ENCODE results near the gene PRUNE2. TPM values are rescaled to one million over a fixed set of nuclear protein-coding genes. Genes with fewer than 3 reads are reported as not detected.

The PRUNE2 gene
- total RNA-seq, 1 donor from 2014 or later = 8.7 TPM

GRCh38 chr9:76570826-76571225 is 335.1 kb downstream of the PRUNE2 start:
- H3K79me2 ChIP-seq (ENCODE audit: insufficient read depth, low read length) = no peaks in the 10 kb centered on the region
- no peak overlapping the region for H3K27ac ChIP-seq (ENCODE audit: low read depth, low read length)
- no peak overlapping the region for H3K4me2 ChIP-seq (ENCODE audit: low read length)
- H4K20me1 ChIP-seq (ENCODE audit: insufficient read depth, low read length) = no peaks in the 10 kb centered on the region
- H3K36me3 ChIP-seq (ENCODE audit: insufficient read depth, low read length) = no peaks in the 10 kb centered on the region
- no peaks in the 10 kb centered on the region for H3K36me3 Mint-ChIP-seq (ENCODE audit: low read depth, unreplicated experiment)
- H3K9me3 ChIP-seq (ENCODE audit: insufficient read depth, low read depth, low read length) = peaks cover 6% of the 10 kb centered on the region
- no peak overlapping the region for H3K4me3 Mint-ChIP-seq (ENCODE audit: unreplicated experiment)
- H2AFZ ChIP-seq (ENCODE audit: low read depth, low read length) = no peak overlapping the region
- peaks cover 8% of the 10 kb centered on the region for H3K9me3 Mint-ChIP-seq (ENCODE audit: unreplicated experiment)
- H3K4me3 ChIP-seq (ENCODE audit: insufficient read depth, low read depth, low read length) = no peak overlapping the region
- H3K9ac ChIP-seq (ENCODE audit: low read length) = no peak overlapping the region
- H3K4me1 Mint-ChIP-seq (ENCODE audit: low read depth, unreplicated experiment) = peaks cover 11% of the 10 kb centered on the region
- no peak for FAIRE-seq
- H3K27me3 ChIP-seq (ENCODE audit: insufficient read depth, low read length) = no peaks in the 10 kb centered on the region
- no peaks in the 10 kb centered on the region for H3K27me3 Mint-ChIP-seq (ENCODE audit: low read depth, unreplicated experiment)
- TF ChIP-seq EZH2 (IDR thresholded peaks at IDR 0.05; ENCODE audit: insufficient read depth, low read length) = no peak
- no peak for TF ChIP-seq CTCF (IDR thresholded peaks at IDR 0.05; ENCODE audit: insufficient read depth, low read depth, low read length)
- peaks cover 8% of the 10 kb centered on the region for H3K4me1 ChIP-seq (ENCODE audit: insufficient read depth, low read length)
- no peak for DNase-seq (ENCODE audit: low read depth)
- no peak overlapping the region for H3K27ac Mint-ChIP-seq (ENCODE audit: unreplicated experiment)

- no peaks in the 10 kb centered on the region for H3K27me3 Mint-ChIP-seq (ENCODE audit: low read depth, unreplicated experiment)
- no peak for DNase-seq (ENCODE audit: low read depth)
- no peak for FAIRE-seq
- Histone ChIP-seq H3K27me3 (ENCODE audit: insufficient read depth, low read length) (no peaks in the 10 kb centered on the region), H3K79me2 (ENCODE audit: insufficient read depth, low read length) (no peaks in the 10 kb centered on the region), H3K27ac (ENCODE audit: low read depth, low read length) (no peak overlapping the region), H3K9ac (ENCODE audit: low read length) (no peak overlapping the region), H3K36me3 (ENCODE audit: insufficient read depth, low read length) (no peaks in the 10 kb centered on the region), H3K4me3 (ENCODE audit: insufficient read depth, low read depth, low read length) (no peak overlapping the region), H3K4me2 (ENCODE audit: low read length) (no peak overlapping the region), H4K20me1 (ENCODE audit: insufficient read depth, low read length) (no peaks in the 10 kb centered on the region), H3K9me3 (ENCODE audit: insufficient read depth, low read depth, low read length) (peaks cover 6% of the 10 kb centered on the region), H3K4me1 (ENCODE audit: insufficient read depth, low read length) (peaks cover 5% of the 10 kb centered on the region), H2AFZ (ENCODE audit: low read depth, low read length) (no peak overlapping the region)
- H3K36me3 Mint-ChIP-seq (ENCODE audit: low read depth, unreplicated experiment) = no peaks in the 10 kb centered on the region
- peaks cover 12% of the 10 kb centered on the region for H3K4me1 Mint-ChIP-seq (ENCODE audit: low read depth, unreplicated experiment)
- H3K4me3 Mint-ChIP-seq (ENCODE audit: unreplicated experiment) = no peak overlapping the region
- TF ChIP-seq EZH2 (IDR thresholded peaks at IDR 0.05; ENCODE audit: insufficient read depth, low read length) = no peak
- TF ChIP-seq CTCF (IDR thresholded peaks at IDR 0.05; ENCODE audit: insufficient read depth, low read depth, low read length) = no peak
- no peak overlapping the region for H3K27ac Mint-ChIP-seq (ENCODE audit: unreplicated experiment)
- peaks cover 8% of the 10 kb centered on the region for H3K9me3 Mint-ChIP-seq (ENCODE audit: unreplicated experiment)
Observed at GRCh38 chr9:76567086-76567485, 338.8 kb downstream of the PRUNE2 start.

GRCh38 chr9:76564297-76564696 is 341.6 kb downstream of the PRUNE2 start:
- Histone ChIP-seq H3K9me3 (ENCODE audit: insufficient read depth, low read depth, low read length) (no peaks in the 10 kb centered on the region), H2AFZ (ENCODE audit: low read depth, low read length) (no peak overlapping the region), H3K36me3 (ENCODE audit: insufficient read depth, low read length) (no peaks in the 10 kb centered on the region), H4K20me1 (ENCODE audit: insufficient read depth, low read length) (no peaks in the 10 kb centered on the region), H3K27me3 (ENCODE audit: insufficient read depth, low read length) (no peaks in the 10 kb centered on the region), H3K9ac (ENCODE audit: low read length) (no peak overlapping the region), H3K4me3 (ENCODE audit: insufficient read depth, low read depth, low read length) (no peak overlapping the region), H3K79me2 (ENCODE audit: insufficient read depth, low read length) (no peaks in the 10 kb centered on the region), H3K27ac (ENCODE audit: low read depth, low read length) (no peak overlapping the region), H3K4me2 (ENCODE audit: low read length) (no peak overlapping the region), H3K4me1 (ENCODE audit: insufficient read depth, low read length) (peaks cover 8% of the 10 kb centered on the region)
- no peaks in the 10 kb centered on the region for H3K27me3 Mint-ChIP-seq (ENCODE audit: low read depth, unreplicated experiment)
- peak; percentile 35 for DNase-seq (ENCODE audit: low read depth)
- H3K36me3 Mint-ChIP-seq (ENCODE audit: low read depth, unreplicated experiment) = no peaks in the 10 kb centered on the region
- TF ChIP-seq EZH2 (IDR thresholded peaks at IDR 0.05; ENCODE audit: insufficient read depth, low read length) (no peak), CTCF (IDR thresholded peaks at IDR 0.05; ENCODE audit: insufficient read depth, low read depth, low read length) (no peak)
- H3K4me1 Mint-ChIP-seq (ENCODE audit: low read depth, unreplicated experiment) = peaks cover 34% of the 10 kb centered on the region
- no peak overlapping the region for H3K4me3 Mint-ChIP-seq (ENCODE audit: unreplicated experiment)
- no peak for FAIRE-seq
- no peak overlapping the region for H3K27ac Mint-ChIP-seq (ENCODE audit: unreplicated experiment)
- no peaks in the 10 kb centered on the region for H3K9me3 Mint-ChIP-seq (ENCODE audit: unreplicated experiment)
